HEK293 (cell line): ENCODE data around the gene ELMO1.

ENCODE experiments used
- CTCF ChIP-seq: fragments of 450-650 bp; formaldehyde crosslinking; IDR thresholded peaks from 2 replicates; pipeline ENCODE4 v1.5.1; 2016; ENCODE audit warnings: missing biosample characterization, missing genetic modification characterization
- SP3 ChIP-seq: fragments of 450-650 bp; formaldehyde crosslinking; IDR thresholded peaks from 2 replicates; pipeline ENCODE4 v1.5.1; 2016; ENCODE audit warnings: missing biosample characterization, missing genetic modification characterization
- ZBTB10 ChIP-seq: fragments of 450-650 bp; formaldehyde crosslinking; IDR thresholded peaks from 2 replicates; pipeline ENCODE4 v1.5.1; 2016; ENCODE audit warnings: missing biosample characterization, missing genetic modification characterization
- ZBTB21 ChIP-seq: fragments of 450-650 bp; formaldehyde crosslinking; IDR thresholded peaks from 2 replicates; pipeline ENCODE4 v1.5.1; 2017; ENCODE audit warnings: missing biosample characterization, missing genetic modification characterization
- ZNF280C ChIP-seq: fragments of 450-650 bp; formaldehyde crosslinking; IDR thresholded peaks from 2 replicates; pipeline ENCODE4 v1.5.1; 2016; ENCODE audit warnings: missing biosample characterization, missing genetic modification characterization
- ZNF324 ChIP-seq: fragments of 450-650 bp; formaldehyde crosslinking; IDR thresholded peaks from 2 replicates; pipeline ENCODE4 v1.5.1; 2016; ENCODE audit warnings: missing biosample characterization, missing genetic modification characterization
- ZNF837 ChIP-seq: fragments of 450-650 bp; formaldehyde crosslinking; IDR thresholded peaks from 2 replicates; pipeline ENCODE4 v1.5.1; 2016; ENCODE audit warnings: missing biosample characterization, missing genetic modification characterization

- no peak for TF ChIP-seq ZBTB21 (tag by site-specific recombination)
- TF ChIP-seq ZNF837 (tag by site-specific recombination) = no peak
- no peak for TF ChIP-seq CTCF (tag by site-specific recombination)
- no peak for TF ChIP-seq ZBTB10 (tag by site-specific recombination)
- TF ChIP-seq SP3 (tag by site-specific recombination) = no peak
- no peak for TF ChIP-seq ZNF280C (tag by site-specific recombination)
- TF ChIP-seq ZNF324 (tag by site-specific recombination) = no peak
Observed at GRCh38 chr7:37283716-37284115, 164.9 kb downstream of the ELMO1 start.
